Keratinocyte (primary cell): ENCODE results near the gene C6orf132. TPM values are rescaled to one million over a fixed set of nuclear protein-coding genes. Genes with fewer than 3 reads are reported as not detected.

Experiments used
- DNase-seq: peaks from one replicate; pipeline ENCODE4 v3.0.0-alpha.2; 2011; ENCODE audit warnings: low read depth, missing footprints, low spot score
- FAIRE-seq: peaks from 2 replicates; lab custom pipeline; 2011; peaks lifted over from hg19 to GRCh38; lab: Jason Lieb, UNC
- H2AFZ ChIP-seq: 2 replicates; pipeline ENCODE4 v1.6.0; 2012; ENCODE audit warnings: low read length, control low read depth, inconsistent platforms; ENCODE audit not compliant: control insufficient read depth
- H3K27ac ChIP-seq: 2 replicates; pipeline ENCODE4 v1.5.1; 2011; ENCODE audit warnings: low read length; ENCODE audit not compliant: control insufficient read depth, insufficient read depth
- H3K27me3 ChIP-seq: 3 replicates; pipeline ENCODE4 v1.6.0; 2011; ENCODE audit warnings: low read length; ENCODE audit not compliant: control insufficient read depth, insufficient read depth; ENCODE audit errors: extremely low read depth
- H3K36me3 ChIP-seq, 2 experiments: 2 replicates in 1 of 2; 3 replicates in 1 of 2; pipeline ENCODE4 v1.5.1; 2011; ENCODE audit warnings: low read length in 2 of 2, mild to moderate bottlenecking in 1 of 2; ENCODE audit not compliant: control insufficient read depth in 2 of 2, insufficient read depth in 2 of 2; ENCODE audit errors: extremely low read depth in 1 of 2
- H3K4me1 ChIP-seq: 3 replicates; pipeline ENCODE4 v1.5.1; 2011; ENCODE audit warnings: low read length; ENCODE audit not compliant: control insufficient read depth, insufficient read depth; ENCODE audit errors: extremely low read depth
- H3K4me2 ChIP-seq: 3 replicates; pipeline ENCODE4 v1.6.0; 2011; ENCODE audit warnings: low read depth, low read length; ENCODE audit not compliant: control insufficient read depth, insufficient read depth; ENCODE audit errors: extremely low read depth
- H3K4me3 ChIP-seq, 3 experiments: fragments of 200-600 bp in 1 of 3; sonication (generic) in 1 of 3; 2 replicates in 2 of 3; 3 replicates in 1 of 3; pipeline ENCODE4 v1.5.1; 2011 to 2016; ENCODE audit warnings: low read length in 3 of 3, mild to moderate bottlenecking in 3 of 3, control low read depth in 2 of 3, inconsistent platforms in 1 of 3, low read depth in 1 of 3, mixed read lengths in 1 of 3, mixed run types in 1 of 3, moderate library complexity in 1 of 3; ENCODE audit not compliant: control insufficient read depth in 2 of 3, insufficient read depth in 2 of 3; ENCODE audit errors: extremely low read depth in 1 of 3
- H3K79me2 ChIP-seq: 2 replicates; pipeline ENCODE4 v1.6.0; 2012; ENCODE audit warnings: low read length; ENCODE audit not compliant: control insufficient read depth, insufficient read depth
- H3K9ac ChIP-seq: 3 replicates; pipeline ENCODE4 v1.6.0; 2011; ENCODE audit warnings: low read length; ENCODE audit not compliant: control insufficient read depth, insufficient read depth; ENCODE audit errors: extremely low read depth
- H3K9me1 ChIP-seq: 3 replicates; pipeline ENCODE4 v1.6.0; 2011; ENCODE audit warnings: low read length; ENCODE audit not compliant: control insufficient read depth, insufficient read depth; ENCODE audit errors: extremely low read depth
- H3K9me3 ChIP-seq: 2 replicates; pipeline ENCODE4 v1.5.1; 2012; ENCODE audit warnings: low read depth, low read length; ENCODE audit not compliant: control insufficient read depth
- H4K20me1 ChIP-seq: 3 replicates; pipeline ENCODE4 v1.6.0; 2011; ENCODE audit warnings: low read length; ENCODE audit not compliant: control insufficient read depth, insufficient read depth; ENCODE audit errors: extremely low read depth
- CTCF ChIP-seq, 3 experiments: IDR thresholded peaks in 1 of 3; conservative IDR thresholded peaks in 1 of 3; optimal IDR thresholded peaks in 1 of 3; 2 replicates in 2 of 3; 3 replicates in 1 of 3; pipeline versions ENCODE3 to v1.5.1; 2011; ENCODE audit warnings: low read length in 3 of 3, mild to moderate bottlenecking in 3 of 3, moderate library complexity in 2 of 3, control low read depth in 1 of 3, inconsistent platforms in 1 of 3; ENCODE audit not compliant: insufficient read depth in 2 of 3; ENCODE audit errors: extremely low read depth in 1 of 3
- EZH2 ChIP-seq: IDR thresholded peaks from one replicate; pipeline ENCODE4 v1.6.1; 2012; ENCODE audit warnings: inconsistent platforms, mild to moderate bottlenecking, low read length, moderate library complexity
- dilution Hi-C: fragments of 300-500 bp; cut with MboI; formaldehyde crosslinking; loops from one replicate; pipeline ENCODE4 v1.7.0; 2020; ENCODE audit warnings: low sequenced_read_pairs; ENCODE audit not compliant: extremely low pct_ligation_motif_present
- polyA plus RNA-seq, 5 experiments: library from polyadenylated mRNA; depleted of rRNA in 3 of 5; stranded (reverse) in 3 of 5; stranded (forward) in 1 of 5; unstranded in 1 of 5; fragments of >200 nt; gene quantifications; 1 replicate in 1 of 5; 2 replicates in 3 of 5; 3 replicates in 1 of 5; pipeline versions ENCODE4 v1.2.1 to v1.2.3, GENCODE V29; 2011 to 2012; ENCODE audit warnings: missing spikeins in 2 of 5, low read depth in 1 of 5, low replicate concordance in 1 of 5

The C6orf132 gene
- polyA plus RNA-seq, 1 donor (not counting 4 experiments of a cell fraction or from before 2014, with no cell fraction given): 11.8 TPM

DNA sequence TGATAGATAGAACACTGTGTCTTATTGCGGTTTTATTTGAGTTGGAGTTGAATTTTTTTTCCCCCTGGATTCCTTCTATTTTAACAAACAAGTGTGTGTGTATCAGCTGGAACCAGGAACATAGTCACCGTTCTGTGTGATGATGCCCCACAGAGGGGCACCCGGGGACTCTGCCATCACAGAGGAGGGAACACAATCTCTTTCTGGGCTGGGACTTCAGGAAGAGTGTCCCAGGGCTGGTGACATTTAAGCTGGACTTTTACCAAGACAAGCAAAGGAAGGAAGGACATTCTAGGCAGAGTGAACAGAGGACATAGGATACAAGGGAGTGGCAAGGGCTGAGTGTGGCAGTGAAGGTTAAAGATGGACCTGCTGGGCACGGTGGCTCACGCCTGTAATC is 58.9 kb downstream of the C6orf132 start:
- no peak for DNase-seq
- H3K4me2 ChIP-seq: no peak overlapping the region
- H3K9me3 ChIP-seq: no peaks in the 10 kb centered on the region
- no peak overlapping the region for H3K4me3 ChIP-seq
- no peaks in the 10 kb centered on the region for H3K79me2 ChIP-seq
- H3K4me1 ChIP-seq: peaks cover 13% of the 10 kb centered on the region
- H2AFZ ChIP-seq: no peak overlapping the region
- H3K36me3 ChIP-seq: peaks cover 0 to 4% of the 10 kb centered on the region in 2 experiments
- H3K9ac ChIP-seq: no peak overlapping the region
- H4K20me1 ChIP-seq: no peaks in the 10 kb centered on the region
- no peaks in the 10 kb centered on the region for H3K9me1 ChIP-seq
- TF ChIP-seq CTCF (optimal IDR thresholded peaks at IDR 0.05 in 1 of 3, IDR thresholded peaks at IDR 0.05 in 1 of 3, conservative IDR thresholded peaks at IDR 0.05 in 1 of 3; ENCODE audit: extremely low read depth in 1 of 3, insufficient read depth in 2 of 3, low read length in 3 of 3) (no peak), EZH2 (no peak)
- no peaks in the 10 kb centered on the region for H3K27me3 ChIP-seq
- no peak overlapping the region for H3K27ac ChIP-seq
- no peak for FAIRE-seq
- dilution Hi-C loops: no loop called here

- Histone ChIP-seq H3K79me2 (no peaks in the 10 kb centered on the region), H3K9me3 (no peaks in the 10 kb centered on the region), H3K4me2 (no peak overlapping the region), H3K27me3 (no peaks in the 10 kb centered on the region), H3K27ac (no peak overlapping the region), H3K4me1 (no peaks in the 10 kb centered on the region), H4K20me1 (no peaks in the 10 kb centered on the region), H3K4me3 (no peak overlapping the region), H2AFZ (no peak overlapping the region), H3K9ac (no peak overlapping the region), H3K36me3 (peaks cover 11 to 17% of the 10 kb centered on the region in 2 experiments), H3K9me1 (no peaks in the 10 kb centered on the region)
- TF ChIP-seq CTCF (optimal IDR thresholded peaks at IDR 0.05 in 1 of 3, IDR thresholded peaks at IDR 0.05 in 1 of 3, conservative IDR thresholded peaks at IDR 0.05 in 1 of 3; ENCODE audit: extremely low read depth in 1 of 3, insufficient read depth in 2 of 3, low read length in 3 of 3) (no peak), EZH2 (no peak)
- dilution Hi-C loops: no loop called here
- DNase-seq (no peak), FAIRE-seq (no peak)
Observed at GRCh38 chr6:42079941-42080464, 62.4 kb downstream of the C6orf132 start.
